GM19463 (cell line): ENCODE measurements around the gene APPBP2.
"Not testable (repeated sequence)": the region's sequence is repeated elsewhere in the genome, so short reads cannot be mapped to it uniquely, and the experiment has no call there.

ENCODE experiments used
- ATAC-seq: cut with Tn5 transposase; IDR thresholded peaks from one replicate; pipeline ENCODE4 v1.9.1; 2021; ENCODE audit warnings: mild to moderate bottlenecking, moderate library complexity; ENCODE audit not compliant: unreplicated experiment

The APPBP2 gene

DNA sequence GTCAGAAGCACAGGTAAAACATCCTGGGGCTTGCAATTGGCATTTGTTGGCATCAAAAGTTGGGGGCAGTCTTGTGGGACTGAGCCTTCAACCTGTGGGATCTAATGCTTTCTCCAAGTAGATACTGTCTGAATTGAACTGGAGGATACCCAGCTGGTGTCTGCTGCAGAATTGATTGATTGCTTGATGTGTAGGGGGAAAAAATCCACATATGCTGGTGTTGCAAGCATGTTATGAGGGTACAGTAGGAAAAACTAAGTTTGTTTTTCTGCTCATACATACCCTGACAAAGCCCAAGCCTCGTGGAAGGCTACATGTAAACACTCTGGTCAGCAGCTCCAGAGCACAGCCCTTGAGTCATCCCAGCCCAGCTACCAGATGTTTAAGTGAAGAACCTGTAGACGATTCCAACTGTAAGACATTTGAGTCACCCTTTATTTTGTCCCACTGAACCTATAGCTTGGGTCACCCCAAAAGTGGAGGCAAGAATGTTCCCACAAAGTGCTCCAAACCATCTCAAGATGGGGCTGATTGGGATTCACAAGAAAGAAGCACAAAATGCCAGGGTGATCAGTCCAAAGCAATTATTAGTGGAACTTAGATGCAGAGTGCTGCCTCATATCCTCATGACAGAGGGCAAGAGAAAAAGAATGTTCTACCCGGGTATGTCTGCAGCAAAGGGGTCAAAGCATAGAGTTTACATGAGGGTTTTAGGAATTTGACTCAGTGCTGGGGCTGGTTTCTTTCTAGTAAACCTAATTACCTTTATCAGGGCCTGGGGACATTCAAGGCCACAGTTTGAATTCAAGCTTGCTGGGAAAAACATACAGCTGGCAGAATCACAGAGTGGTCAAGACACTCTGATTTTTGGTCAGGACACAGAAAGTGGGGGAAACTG, 9.6 kb upstream of the APPBP2 start:
- no peak for ATAC-seq

GRCh38 chr17:60534613-60535157, 8.6 kb upstream of the APPBP2 start:
- ATAC-seq = no peak

- ATAC-seq = no peak
These were observed 8.0 kb upstream of the APPBP2 start for GRCh38 chr17:60534010-60534555.

DNA sequence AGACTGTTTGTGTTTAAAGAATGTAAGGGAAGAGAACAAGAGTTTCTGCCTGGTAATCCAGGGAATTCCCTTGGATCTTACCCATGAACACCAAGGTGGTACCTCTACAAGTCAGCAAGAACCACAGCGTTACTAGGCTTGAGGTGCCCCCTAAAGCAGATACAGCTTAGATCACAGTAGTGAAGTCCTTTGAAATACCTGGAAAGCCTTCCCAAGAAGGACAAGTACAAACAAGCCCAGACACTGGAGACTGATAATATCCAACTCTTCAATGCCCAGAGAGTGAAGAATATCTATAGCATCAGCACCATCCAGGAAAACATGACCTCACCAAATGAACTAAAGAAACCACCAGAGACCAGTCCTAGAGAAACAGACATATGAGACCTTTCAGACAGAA, 3.8 kb upstream of the APPBP2 start:
- ATAC-seq = no peak

DNA sequence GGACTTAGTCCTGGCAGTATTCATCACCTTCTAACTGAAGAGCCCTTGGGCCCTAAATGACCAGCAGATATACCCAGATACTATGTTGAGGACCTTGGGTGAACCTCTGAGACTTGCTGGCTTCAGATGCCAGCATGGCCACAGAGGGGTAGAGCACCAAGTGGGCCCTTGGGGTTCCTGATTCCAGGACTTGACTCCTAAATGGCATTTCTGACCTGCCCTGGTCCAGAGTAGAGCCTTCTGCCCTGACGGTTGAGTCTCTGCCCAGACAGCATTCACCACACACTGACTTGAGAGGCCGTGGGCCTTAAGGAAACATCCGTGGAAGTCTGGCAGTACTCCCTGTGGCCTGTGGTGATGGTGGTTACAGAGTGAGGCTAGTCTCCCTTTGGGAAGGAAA, 2.8 kb upstream of the APPBP2 start:
- ATAC-seq = no peak

DNA sequence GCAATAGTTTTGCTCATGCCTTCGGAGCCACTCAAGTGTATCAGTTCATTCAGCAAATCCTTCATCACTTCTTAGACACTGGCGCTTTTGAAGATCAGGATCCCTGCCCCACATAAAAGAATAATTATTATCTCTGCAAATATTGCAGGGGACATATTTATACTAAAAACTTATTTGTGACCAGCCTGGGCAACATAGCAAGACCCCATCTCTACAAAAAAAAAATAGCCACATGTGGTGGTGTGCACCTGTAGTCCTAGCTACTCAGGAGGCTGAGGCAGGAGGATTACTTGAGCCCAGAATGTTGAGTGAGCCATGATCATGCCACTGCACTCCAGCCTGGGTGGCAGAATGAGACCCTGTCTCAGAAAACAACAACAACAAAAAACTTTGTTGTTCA, 1.7 kb upstream of the APPBP2 start:
- no peak for ATAC-seq

DNA sequence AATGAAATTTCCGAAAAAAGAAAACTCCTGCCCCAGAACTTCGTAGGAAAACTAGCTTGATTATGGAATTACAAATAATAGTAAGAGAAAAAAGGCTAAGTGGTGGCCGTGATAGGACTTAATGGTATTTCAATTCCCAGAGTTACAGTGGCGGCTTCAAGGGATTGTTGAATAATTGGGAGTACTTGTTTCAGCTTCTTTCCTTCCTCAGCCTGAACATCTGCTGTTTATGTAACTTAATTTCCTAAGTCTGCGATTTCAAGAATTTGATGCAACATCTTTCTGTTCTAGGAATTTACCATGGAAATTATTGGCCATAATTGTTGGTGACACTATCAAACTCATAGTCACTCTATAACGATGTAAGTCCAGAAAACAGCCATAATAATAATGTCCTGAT, 684 bp upstream of the APPBP2 start:
- ATAC-seq = no peak

GRCh38 chr17:60525328-60525684, 736 bp downstream of the APPBP2 start:
- no peak for ATAC-seq

DNA sequence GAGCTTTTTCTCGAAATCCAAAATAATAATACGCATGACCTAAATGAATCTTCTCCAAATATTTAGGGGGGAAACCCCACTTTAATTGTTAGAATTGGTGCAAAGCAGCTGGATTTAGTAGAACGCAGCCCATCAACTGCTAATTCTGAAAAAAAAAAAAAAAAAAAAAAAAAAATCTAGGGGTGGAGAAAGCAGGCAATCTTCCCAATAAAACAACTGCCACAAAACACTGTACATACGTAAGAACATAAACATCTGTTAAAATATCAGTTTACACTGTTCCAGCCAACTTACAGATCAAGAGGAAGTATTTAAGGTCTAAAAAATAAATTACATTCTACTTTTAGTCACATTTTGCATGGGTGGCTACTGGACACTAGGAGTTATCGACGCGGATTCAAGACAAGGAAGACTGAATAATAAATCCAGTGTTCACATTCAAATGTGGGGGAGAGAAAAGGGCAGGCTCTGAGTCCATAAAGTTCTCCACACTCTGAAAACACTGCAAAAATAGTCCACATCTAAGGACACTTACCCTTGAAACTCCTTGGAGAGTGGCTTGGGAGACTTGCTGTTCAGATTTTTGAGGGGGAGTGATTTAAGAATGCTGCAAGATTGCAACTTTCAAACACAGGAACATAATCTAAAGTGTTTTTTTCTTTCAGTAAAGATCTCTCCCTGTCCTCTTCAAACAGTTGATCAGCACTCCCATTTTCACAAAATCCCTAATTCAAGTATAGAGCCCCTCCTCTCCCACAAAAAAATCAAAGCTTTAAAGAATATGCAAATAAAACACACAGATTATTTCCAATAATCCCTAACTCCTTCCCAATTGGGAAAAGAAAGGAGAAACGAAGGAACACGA, 1.3 kb downstream of the APPBP2 start:
- no peak for ATAC-seq

- no peak for ATAC-seq
These were observed 2.2 kb downstream of the APPBP2 start for GRCh38 chr17:60523822-60524221.

DNA sequence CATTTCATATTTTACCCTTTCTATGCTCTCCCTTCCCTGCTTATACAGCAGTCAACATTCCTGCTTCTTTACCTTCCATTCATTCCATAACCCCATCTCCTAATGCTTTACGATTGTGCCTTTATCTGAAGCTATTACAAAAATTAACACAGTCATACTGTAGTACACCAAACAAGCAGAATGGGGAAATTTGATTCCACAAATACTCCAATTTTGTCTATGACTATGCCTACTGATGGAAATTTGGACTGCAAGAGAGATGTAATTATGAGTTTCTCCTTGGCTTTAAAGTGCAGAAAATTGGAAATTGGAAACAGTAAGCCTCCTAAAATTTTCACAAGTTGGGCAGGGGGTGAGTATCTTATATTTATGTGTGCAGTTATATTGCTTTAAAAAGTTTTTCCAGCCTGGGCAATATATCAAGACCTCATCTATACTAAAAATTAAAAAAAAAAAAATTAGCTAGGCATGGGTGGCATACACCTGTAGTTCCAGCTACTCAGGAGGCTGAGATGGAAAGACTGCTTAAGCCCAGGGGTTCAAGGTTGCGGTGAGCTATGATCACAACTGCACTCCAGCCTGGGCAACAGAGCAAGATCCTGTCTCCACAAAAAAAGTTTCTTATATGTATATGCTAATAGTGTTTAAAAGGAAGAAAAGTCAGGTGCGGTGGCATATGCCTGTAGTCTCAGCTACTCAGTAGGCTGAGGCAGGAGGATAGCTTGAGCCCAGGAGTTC, 3.0 kb downstream of the APPBP2 start:
- no peak for ATAC-seq

- no peak for ATAC-seq
These were observed 6.2 kb downstream of the APPBP2 start for GRCh38 chr17:60519795-60520194.

GRCh38 chr17:60515683-60516082, 10.4 kb downstream of the APPBP2 start:
- ATAC-seq = not testable (repeated sequence)

DNA sequence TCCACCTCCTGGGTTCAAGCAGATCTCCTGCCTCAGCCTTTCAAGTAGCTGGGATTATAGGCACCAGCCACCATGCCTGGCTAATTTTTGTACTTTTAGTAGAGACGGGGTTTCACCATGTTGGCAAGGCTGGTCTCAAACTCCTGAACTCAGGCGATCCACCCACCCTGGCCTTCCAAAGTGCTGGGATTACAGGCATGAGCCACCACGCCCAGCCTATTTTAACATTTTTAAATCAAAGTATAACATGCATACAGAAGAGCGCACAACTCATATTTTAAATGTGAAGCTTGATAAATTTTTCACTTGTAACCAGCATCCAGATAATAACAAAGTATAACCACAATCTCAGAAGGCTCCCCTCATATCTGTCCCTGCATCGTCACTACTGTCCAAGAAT, 10.8 kb downstream of the APPBP2 start:
- ATAC-seq = not testable (repeated sequence)

- ATAC-seq = no peak
These were observed 11.5 kb downstream of the APPBP2 start for GRCh38 chr17:60514500-60514899.

- no peak for ATAC-seq
These were observed 12.0 kb downstream of the APPBP2 start for GRCh38 chr17:60514053-60514452.

DNA sequence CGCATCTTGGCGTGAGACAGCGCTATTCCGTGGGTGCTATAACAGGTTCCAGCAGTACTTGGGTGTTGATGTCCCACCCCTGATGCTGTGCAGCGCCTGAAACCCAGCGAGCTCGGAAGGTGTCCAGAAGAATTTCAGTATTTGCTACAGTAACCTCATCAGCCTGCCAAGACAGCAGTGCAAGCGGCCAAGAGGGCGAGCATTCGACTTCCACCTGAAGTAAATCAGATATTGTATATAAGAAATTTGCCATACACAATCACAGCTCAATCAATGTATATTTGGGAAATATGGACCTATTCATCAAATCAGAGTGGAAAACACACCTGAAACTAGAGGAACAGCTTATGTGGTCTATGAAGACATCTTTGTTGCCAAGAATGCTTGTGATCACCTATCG, 13.0 kb downstream of the APPBP2 start:
- no peak for ATAC-seq

DNA sequence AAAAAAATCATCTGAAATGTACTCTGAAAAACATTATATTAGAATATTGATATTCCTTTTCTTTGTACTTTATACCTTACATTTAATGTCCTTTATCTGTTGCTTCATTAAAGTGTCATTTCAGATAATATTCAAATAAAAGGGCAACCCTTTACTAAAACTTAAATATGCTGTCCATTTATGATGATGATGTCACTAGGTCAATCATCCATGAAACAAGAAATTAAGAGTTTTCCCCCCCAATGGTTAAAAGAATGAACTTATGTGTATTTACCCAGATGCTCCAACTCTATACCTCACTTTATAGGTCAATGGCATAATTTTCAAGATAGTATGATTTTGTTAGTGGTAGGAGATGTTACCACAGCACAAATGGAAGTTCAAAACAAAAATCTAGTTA, 15.3 kb downstream of the APPBP2 start:
- no peak for ATAC-seq

DNA sequence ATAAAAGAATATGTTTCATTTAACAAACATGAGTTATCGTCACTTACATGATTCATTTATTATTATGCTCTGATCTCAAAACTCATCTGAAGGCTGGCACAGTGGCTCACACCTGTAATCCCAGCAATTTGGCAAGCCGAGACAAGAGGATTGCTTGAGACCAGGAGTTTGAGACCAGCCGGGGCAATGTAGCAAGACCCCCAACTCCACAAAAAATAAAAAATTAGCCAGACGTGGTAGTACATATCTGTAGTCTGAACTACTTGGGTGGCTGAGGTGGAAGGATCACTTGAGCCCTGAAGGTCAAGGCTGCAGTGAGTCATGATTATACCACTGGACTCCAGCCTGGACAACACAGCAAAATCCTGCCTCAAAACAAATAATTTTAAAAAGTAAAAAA, 16.0 kb downstream of the APPBP2 start:
- ATAC-seq = no peak

GRCh38 chr17:60508384-60508980, 17.6 kb downstream of the APPBP2 start:
- no peak for ATAC-seq
